ENCODE data around the gene PITHD1.
A peak's percentile ranks its signal among the peaks of the same experiment; 100 is the strongest.

Gene PITHD1

GRCh38 chr1:23809751-23810171 lies 31.5 kb downstream of the PITHD1 start:
- Histone ChIP-seq H3K79me1 (ENCODE audit: low read length) (no peaks in the 10 kb centered on the region), H3K27ac (ENCODE audit: low read depth, low read length) (no peak overlapping the region), H3K4ac (ENCODE audit: low read depth, low read length) (no peak overlapping the region), H3K18ac (ENCODE audit: low read length) (no peak overlapping the region), H4K5ac (ENCODE audit: low read length) (no peak overlapping the region), H3K4me1 (ENCODE audit: control insufficient read depth, low read depth, low read length) (no peaks in the 10 kb centered on the region), H3K36me3 (ENCODE audit: control insufficient read depth, insufficient read depth, low read length) (no peaks in the 10 kb centered on the region), H3K9ac (ENCODE audit: low read length) (no peak overlapping the region), H3K27me3 (ENCODE audit: insufficient read depth, low read length, poor library complexity) (no peaks in the 10 kb centered on the region), H2BK120ac (ENCODE audit: low read depth, low read length) (no peak overlapping the region), H3K23ac (ENCODE audit: low read length) (no peak overlapping the region), H3K4me3 (ENCODE audit: low read length) (no peak overlapping the region), H2AK5ac (ENCODE audit: low read length) (no peak overlapping the region), H2BK5ac (ENCODE audit: low read length) (no peak overlapping the region), H3K79me2 (ENCODE audit: control insufficient read depth, insufficient read depth, low read length) (no peaks in the 10 kb centered on the region), H4K8ac (ENCODE audit: low read depth, low read length) (no peak overlapping the region), H3K56ac (ENCODE audit: low read length) (no peak overlapping the region), H3K4me2 (ENCODE audit: low read length) (no peak overlapping the region), H2BK15ac (replicated peaks; ENCODE audit: low read depth) (no peak overlapping the region)
- peak; percentile 85 for DNase-seq
- no CpG with 5 or more reads among the region's 6 CpGs for WGBS (ENCODE audit: extremely low coverage, insufficient coverage, low lambda C conversion rate)

- Histone ChIP-seq H3K56ac (ENCODE audit: low read length) (no peak overlapping the region), H2BK5ac (ENCODE audit: low read length) (no peak overlapping the region), H3K9ac (ENCODE audit: low read length) (no peak overlapping the region), H3K23ac (ENCODE audit: low read length) (no peak overlapping the region), H2BK120ac (ENCODE audit: low read depth, low read length) (no peak overlapping the region), H3K4me3 (ENCODE audit: low read length) (no peak overlapping the region), H4K8ac (ENCODE audit: low read depth, low read length) (no peak overlapping the region), H3K79me2 (ENCODE audit: control insufficient read depth, insufficient read depth, low read length) (no peaks in the 10 kb centered on the region), H3K18ac (ENCODE audit: low read length) (no peak overlapping the region), H3K27me3 (ENCODE audit: insufficient read depth, low read length, poor library complexity) (no peaks in the 10 kb centered on the region), H3K4ac (ENCODE audit: low read depth, low read length) (no peak overlapping the region), H3K4me1 (ENCODE audit: control insufficient read depth, low read depth, low read length) (no peaks in the 10 kb centered on the region), H4K5ac (ENCODE audit: low read length) (no peak overlapping the region), H2BK15ac (replicated peaks; ENCODE audit: low read depth) (no peak overlapping the region), H3K79me1 (ENCODE audit: low read length) (no peaks in the 10 kb centered on the region), H3K4me2 (ENCODE audit: low read length) (no peak overlapping the region), H2AK5ac (ENCODE audit: low read length) (no peak overlapping the region), H3K36me3 (ENCODE audit: control insufficient read depth, insufficient read depth, low read length) (no peaks in the 10 kb centered on the region), H3K27ac (ENCODE audit: low read depth, low read length) (no peak overlapping the region)
- WGBS (ENCODE audit: extremely low coverage, insufficient coverage, low lambda C conversion rate): no CpG with 5 or more reads among the region's 3 CpGs
- DNase-seq: peak; percentile 78
These were observed 32.8 kb downstream of the PITHD1 start for GRCh38 chr1:23810818-23811540.

DNA sequence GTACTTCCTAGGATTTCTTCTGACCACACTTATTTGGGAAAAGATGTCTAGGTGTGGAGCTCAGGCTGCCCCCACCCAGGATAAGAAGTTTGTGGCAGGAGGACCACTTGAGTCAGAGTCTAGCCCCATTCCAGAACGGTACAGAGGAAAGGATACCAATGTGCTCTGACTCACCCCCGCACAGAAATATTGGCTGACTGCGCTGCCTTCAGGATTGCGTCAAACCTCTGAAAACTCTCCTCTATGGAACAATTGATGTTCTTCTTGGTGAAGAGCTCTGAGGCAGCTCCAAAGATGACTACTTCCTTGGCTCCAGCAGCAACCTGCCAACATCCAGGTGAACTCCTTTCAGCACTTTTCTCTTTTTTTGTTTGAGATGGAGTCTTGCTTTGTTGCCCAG lies 35.8 kb downstream of the PITHD1 start:
- WGBS (ENCODE audit: extremely low coverage, insufficient coverage, low lambda C conversion rate): no CpG with 5 or more reads among the region's 4 CpGs
- no peak overlapping the region for H3K4ac ChIP-seq (ENCODE audit: low read depth, low read length)
- no peak for DNase-seq
- H3K27me3 ChIP-seq (ENCODE audit: insufficient read depth, low read length, poor library complexity): no peaks in the 10 kb centered on the region
- H2BK120ac ChIP-seq (ENCODE audit: low read depth, low read length): no peak overlapping the region
- no peaks in the 10 kb centered on the region for H3K36me3 ChIP-seq (ENCODE audit: control insufficient read depth, insufficient read depth, low read length)
- no peaks in the 10 kb centered on the region for H3K79me1 ChIP-seq (ENCODE audit: low read length)
- H3K4me3 ChIP-seq (ENCODE audit: low read length): no peak overlapping the region
- no peak overlapping the region for H2BK15ac ChIP-seq (replicated peaks; ENCODE audit: low read depth)
- no peak overlapping the region for H3K27ac ChIP-seq (ENCODE audit: low read depth, low read length)
- no peak overlapping the region for H4K8ac ChIP-seq (ENCODE audit: low read depth, low read length)
- H3K56ac ChIP-seq (ENCODE audit: low read length): no peak overlapping the region
- H3K79me2 ChIP-seq (ENCODE audit: control insufficient read depth, insufficient read depth, low read length): no peaks in the 10 kb centered on the region
- H3K9ac ChIP-seq (ENCODE audit: low read length): no peak overlapping the region
- H3K4me1 ChIP-seq (ENCODE audit: control insufficient read depth, low read depth, low read length): no peaks in the 10 kb centered on the region
- no peak overlapping the region for H3K4me2 ChIP-seq (ENCODE audit: low read length)
- no peak overlapping the region for H3K18ac ChIP-seq (ENCODE audit: low read length)
- no peak overlapping the region for H4K5ac ChIP-seq (ENCODE audit: low read length)
- H2AK5ac ChIP-seq (ENCODE audit: low read length): no peak overlapping the region
- no peak overlapping the region for H2BK5ac ChIP-seq (ENCODE audit: low read length)
- H3K23ac ChIP-seq (ENCODE audit: low read length): no peak overlapping the region

- Histone ChIP-seq H4K8ac (ENCODE audit: low read depth, low read length) (no peak overlapping the region), H3K79me1 (ENCODE audit: low read length) (no peaks in the 10 kb centered on the region), H3K56ac (ENCODE audit: low read length) (no peak overlapping the region), H3K18ac (ENCODE audit: low read length) (no peak overlapping the region), H3K4me2 (ENCODE audit: low read length) (no peak overlapping the region), H3K4me1 (ENCODE audit: control insufficient read depth, low read depth, low read length) (no peaks in the 10 kb centered on the region), H3K36me3 (ENCODE audit: control insufficient read depth, insufficient read depth, low read length) (no peaks in the 10 kb centered on the region), H3K79me2 (ENCODE audit: control insufficient read depth, insufficient read depth, low read length) (no peaks in the 10 kb centered on the region), H2BK5ac (ENCODE audit: low read length) (no peak overlapping the region), H4K5ac (ENCODE audit: low read length) (no peak overlapping the region), H2BK15ac (replicated peaks; ENCODE audit: low read depth) (no peak overlapping the region), H3K4ac (ENCODE audit: low read depth, low read length) (no peak overlapping the region), H2BK120ac (ENCODE audit: low read depth, low read length) (no peak overlapping the region), H3K27ac (ENCODE audit: low read depth, low read length) (no peak overlapping the region), H3K9ac (ENCODE audit: low read length) (no peak overlapping the region), H2AK5ac (ENCODE audit: low read length) (no peak overlapping the region), H3K23ac (ENCODE audit: low read length) (no peak overlapping the region), H3K27me3 (ENCODE audit: insufficient read depth, low read length, poor library complexity) (no peaks in the 10 kb centered on the region), H3K4me3 (ENCODE audit: low read length) (no peak overlapping the region)
- DNase-seq: no peak
- no CpG with 5 or more reads among the region's 3 CpGs for WGBS (ENCODE audit: extremely low coverage, insufficient coverage, low lambda C conversion rate)
These were observed 38.1 kb downstream of the PITHD1 start for GRCh38 chr1:23816361-23816760.

DNA sequence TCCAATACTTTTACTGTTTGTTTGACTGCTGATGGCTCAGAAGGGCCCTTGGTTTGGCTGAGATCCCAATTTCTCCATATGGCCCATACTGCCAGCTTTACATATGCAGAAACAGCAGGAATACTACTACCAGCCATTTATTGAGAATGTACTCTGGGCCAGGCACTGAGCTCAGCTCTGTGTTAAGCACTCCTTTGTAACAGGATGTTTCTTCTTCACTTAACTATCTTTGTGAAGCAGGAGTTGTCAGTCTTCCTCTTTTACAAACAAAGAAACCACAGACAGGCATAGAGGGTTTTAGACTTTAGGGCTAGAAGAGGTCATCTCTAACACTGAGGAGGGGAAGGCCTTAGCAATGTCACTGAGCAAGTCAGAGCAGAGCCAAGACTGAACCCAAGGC lies 38.7 kb downstream of the PITHD1 start:
- Histone ChIP-seq H3K4me2 (ENCODE audit: low read length) (no peak overlapping the region), H3K36me3 (ENCODE audit: control insufficient read depth, insufficient read depth, low read length) (no peaks in the 10 kb centered on the region), H4K8ac (ENCODE audit: low read depth, low read length) (no peak overlapping the region), H3K27ac (ENCODE audit: low read depth, low read length) (no peak overlapping the region), H3K4me3 (ENCODE audit: low read length) (no peak overlapping the region), H3K23ac (ENCODE audit: low read length) (no peak overlapping the region), H3K56ac (ENCODE audit: low read length) (no peak overlapping the region), H3K9ac (ENCODE audit: low read length) (no peak overlapping the region), H3K18ac (ENCODE audit: low read length) (no peak overlapping the region), H3K4ac (ENCODE audit: low read depth, low read length) (no peak overlapping the region), H2BK15ac (replicated peaks; ENCODE audit: low read depth) (no peak overlapping the region), H3K4me1 (ENCODE audit: control insufficient read depth, low read depth, low read length) (no peaks in the 10 kb centered on the region), H2BK5ac (ENCODE audit: low read length) (no peak overlapping the region), H2AK5ac (ENCODE audit: low read length) (no peak overlapping the region), H3K27me3 (ENCODE audit: insufficient read depth, low read length, poor library complexity) (no peaks in the 10 kb centered on the region), H4K5ac (ENCODE audit: low read length) (no peak overlapping the region), H2BK120ac (ENCODE audit: low read depth, low read length) (no peak overlapping the region), H3K79me1 (ENCODE audit: low read length) (no peaks in the 10 kb centered on the region), H3K79me2 (ENCODE audit: control insufficient read depth, insufficient read depth, low read length) (no peaks in the 10 kb centered on the region)
- no peak for DNase-seq

- Histone ChIP-seq H3K79me1 (ENCODE audit: low read length) (no peaks in the 10 kb centered on the region), H2BK5ac (ENCODE audit: low read length) (no peak overlapping the region), H3K4me2 (ENCODE audit: low read length) (no peak overlapping the region), H3K56ac (ENCODE audit: low read length) (no peak overlapping the region), H2AK5ac (ENCODE audit: low read length) (no peak overlapping the region), H2BK15ac (replicated peaks; ENCODE audit: low read depth) (no peak overlapping the region), H3K4ac (ENCODE audit: low read depth, low read length) (no peak overlapping the region), H4K8ac (ENCODE audit: low read depth, low read length) (no peak overlapping the region), H3K36me3 (ENCODE audit: control insufficient read depth, insufficient read depth, low read length) (no peaks in the 10 kb centered on the region), H3K4me1 (ENCODE audit: control insufficient read depth, low read depth, low read length) (no peaks in the 10 kb centered on the region), H3K18ac (ENCODE audit: low read length) (no peak overlapping the region), H3K9ac (ENCODE audit: low read length) (no peak overlapping the region), H3K23ac (ENCODE audit: low read length) (no peak overlapping the region), H3K79me2 (ENCODE audit: control insufficient read depth, insufficient read depth, low read length) (no peaks in the 10 kb centered on the region), H3K4me3 (ENCODE audit: low read length) (no peak overlapping the region), H3K27ac (ENCODE audit: low read depth, low read length) (no peak overlapping the region), H2BK120ac (ENCODE audit: low read depth, low read length) (no peak overlapping the region), H4K5ac (ENCODE audit: low read length) (no peak overlapping the region), H3K27me3 (ENCODE audit: insufficient read depth, low read length, poor library complexity) (no peaks in the 10 kb centered on the region)
- no CpG with 5 or more reads among the region's 3 CpGs for WGBS (ENCODE audit: extremely low coverage, insufficient coverage, low lambda C conversion rate)
- no peak for DNase-seq
These were observed 39.4 kb downstream of the PITHD1 start for GRCh38 chr1:23817633-23818032.
